Panc1 (cell line): ENCODE data around the gene NARF. TPM values are rescaled to one million over a fixed set of nuclear protein-coding genes. Genes with fewer than 3 reads are reported as not detected.

Source experiments
- ATAC-seq: fragments of 200-7000 bp; cut with Tn5 transposase; 2 replicates; pipeline ENCODE4 v1.9.1; 2020; ENCODE audit warnings: mild to moderate bottlenecking, moderate library complexity
- BruUV-seq: library from RNA; stranded (reverse); fragments of 400-500 nt; replicated peaks from 2 replicates; lab custom pipeline; 2021; lab: Mats Ljungman, UMichigan
- CTCF ChIA-PET: fragments of 300-600 bp; sonication (Branson Sonifier 250); formaldehyde crosslinking; loops from one replicate; lab custom pipeline; 2022; ENCODE audit warnings: antibody characterized with exemption; lab: Charles Lee
- POLR2A ChIA-PET: fragments of 300-600 bp; sonication (Branson Sonifier 250); formaldehyde crosslinking; loops from one replicate; lab custom pipeline; 2022; ENCODE audit warnings: antibody characterized with exemption; lab: Charles Lee
- DNase-seq: peaks from one replicate; pipeline ENCODE4 v3.0.0-alpha.2; 2010; ENCODE audit warnings: low read depth, low spot score
- H3K27ac ChIP-seq: 2 replicates; pipeline ENCODE4 v1.5.1; 2011; ENCODE audit warnings: mild to moderate bottlenecking, low read length, inconsistent platforms
- H3K27me3 ChIP-seq: fragments of 200-500 bp; sonication (Bioruptor generic); 2 replicates; pipeline ENCODE4 v1.6.0; 2014; ENCODE audit warnings: low read length, inconsistent platforms; ENCODE audit not compliant: control insufficient read depth, insufficient read depth
- H3K36me3 ChIP-seq: fragments of 200-500 bp; sonication (Bioruptor generic); 2 replicates; pipeline ENCODE4 v1.5.1; 2014; ENCODE audit warnings: inconsistent platforms, mild to moderate bottlenecking, low read length, moderate library complexity; ENCODE audit not compliant: control insufficient read depth, insufficient read depth
- H3K4me1 ChIP-seq: 2 replicates; pipeline ENCODE4 v1.5.1; 2011; ENCODE audit warnings: inconsistent platforms, mild to moderate bottlenecking, low read length, moderate library complexity; ENCODE audit not compliant: control insufficient read depth, insufficient read depth
- H3K4me3 ChIP-seq, 2 experiments: 2 replicates each; pipeline ENCODE4 v1.5.1; 2011 to 2012; ENCODE audit warnings: low read depth in 2 of 2, low read length in 2 of 2, mild to moderate bottlenecking in 2 of 2, inconsistent platforms in 1 of 2, moderate library complexity in 1 of 2
- H3K9me3 ChIP-seq: fragments of 200-500 bp; sonication (Bioruptor generic); 2 replicates; pipeline ENCODE4 v1.5.1; 2014; ENCODE audit warnings: low read depth, mild to moderate bottlenecking, inconsistent platforms, low read length, moderate library complexity; ENCODE audit not compliant: control insufficient read depth, insufficient read depth
- POLR2AphosphoS5 ChIP-seq: IDR thresholded peaks from 2 replicates; pipeline ENCODE4 v1.6.1; 2012; ENCODE audit warnings: mild to moderate bottlenecking, low read depth, low read length, moderate library complexity
- SIN3A ChIP-seq: IDR thresholded peaks from 2 replicates; pipeline ENCODE4 v1.6.1; 2012; ENCODE audit warnings: low read depth, mild to moderate bottlenecking, low read length, moderate library complexity, borderline replicate concordance; ENCODE audit not compliant: insufficient read depth
- TCF7L2 ChIP-seq: IDR thresholded peaks from 2 replicates; pipeline ENCODE4 v1.6.1; 2011; ENCODE audit warnings: mild to moderate bottlenecking, low read depth, low read length, inconsistent platforms
- in situ Hi-C: cut with HindIII; loops from 2 replicates; pipeline ENCODE4 v1.10.0; 2016; ENCODE audit warnings: low sequenced_read_pairs, low pct_unique_long_range_greater_than_20kb
- intact Hi-C: fragments of 100-400 bp; cut with micrococcal nuclease; formaldehyde crosslinking; loops from one replicate; pipeline ENCODE4 v1.10.0; 2022; ENCODE audit not compliant: unreplicated experiment
- total RNA-seq: library from RNA; stranded (reverse); gene quantifications from one replicate; pipeline ENCODE4 v1.2.1, GENCODE V29; 2021; ENCODE audit not compliant: unreplicated experiment
- TF ChIP-seq, protein P1 (sequence below), 2 experiments: IDR thresholded peaks; 2 replicates each; pipeline ENCODE4 v1.6.1; 2011 to 2012; ENCODE audit warnings: low read depth in 2 of 2, control low read depth in 1 of 2, low read length in 1 of 2, mild to moderate bottlenecking in 1 of 2, moderate library complexity in 1 of 2; ENCODE audit not compliant: insufficient read depth in 1 of 2
- TF ChIP-seq, protein P2 (sequence below): fragments of 450-650 bp; IDR thresholded peaks from 2 replicates; pipeline ENCODE4 v1.5.1; 2017; ENCODE audit warnings: mild to moderate bottlenecking

NARF gene
- total RNA-seq, 1 experiment from 2014 or later: 60.9 TPM

DNA sequence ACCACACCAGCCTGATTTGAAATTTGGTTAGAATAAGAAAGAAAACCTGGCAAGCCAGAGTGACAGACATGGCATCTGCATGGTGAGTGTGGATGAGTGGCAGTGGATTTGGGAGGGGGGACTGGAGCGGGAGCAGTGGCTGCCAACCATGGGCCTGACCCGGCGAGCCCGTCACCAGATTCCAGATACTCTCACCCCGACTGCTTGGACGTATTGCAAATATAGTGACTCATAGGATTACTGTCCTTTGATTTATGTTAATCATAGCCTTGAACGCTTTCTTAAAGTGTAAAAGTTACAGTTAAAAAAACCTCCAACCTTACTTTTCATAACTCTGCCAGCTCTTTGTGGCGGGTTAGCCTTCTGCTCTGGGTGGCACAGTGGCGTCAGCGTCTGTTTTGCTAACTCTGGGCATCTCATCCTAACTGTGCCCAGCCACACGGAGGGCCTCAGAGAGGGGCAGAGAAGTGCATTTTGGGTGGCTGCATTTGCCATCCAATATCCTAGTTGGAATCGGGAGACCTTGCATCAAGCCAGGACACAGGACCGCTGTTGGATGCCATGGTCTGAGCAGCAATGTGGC, 34.2 kb downstream of the NARF start:
- TF ChIP-seq POLR2AphosphoS5 (no peak), TCF7L2 (no peak)
- TF ChIP-seq, protein P1, sequence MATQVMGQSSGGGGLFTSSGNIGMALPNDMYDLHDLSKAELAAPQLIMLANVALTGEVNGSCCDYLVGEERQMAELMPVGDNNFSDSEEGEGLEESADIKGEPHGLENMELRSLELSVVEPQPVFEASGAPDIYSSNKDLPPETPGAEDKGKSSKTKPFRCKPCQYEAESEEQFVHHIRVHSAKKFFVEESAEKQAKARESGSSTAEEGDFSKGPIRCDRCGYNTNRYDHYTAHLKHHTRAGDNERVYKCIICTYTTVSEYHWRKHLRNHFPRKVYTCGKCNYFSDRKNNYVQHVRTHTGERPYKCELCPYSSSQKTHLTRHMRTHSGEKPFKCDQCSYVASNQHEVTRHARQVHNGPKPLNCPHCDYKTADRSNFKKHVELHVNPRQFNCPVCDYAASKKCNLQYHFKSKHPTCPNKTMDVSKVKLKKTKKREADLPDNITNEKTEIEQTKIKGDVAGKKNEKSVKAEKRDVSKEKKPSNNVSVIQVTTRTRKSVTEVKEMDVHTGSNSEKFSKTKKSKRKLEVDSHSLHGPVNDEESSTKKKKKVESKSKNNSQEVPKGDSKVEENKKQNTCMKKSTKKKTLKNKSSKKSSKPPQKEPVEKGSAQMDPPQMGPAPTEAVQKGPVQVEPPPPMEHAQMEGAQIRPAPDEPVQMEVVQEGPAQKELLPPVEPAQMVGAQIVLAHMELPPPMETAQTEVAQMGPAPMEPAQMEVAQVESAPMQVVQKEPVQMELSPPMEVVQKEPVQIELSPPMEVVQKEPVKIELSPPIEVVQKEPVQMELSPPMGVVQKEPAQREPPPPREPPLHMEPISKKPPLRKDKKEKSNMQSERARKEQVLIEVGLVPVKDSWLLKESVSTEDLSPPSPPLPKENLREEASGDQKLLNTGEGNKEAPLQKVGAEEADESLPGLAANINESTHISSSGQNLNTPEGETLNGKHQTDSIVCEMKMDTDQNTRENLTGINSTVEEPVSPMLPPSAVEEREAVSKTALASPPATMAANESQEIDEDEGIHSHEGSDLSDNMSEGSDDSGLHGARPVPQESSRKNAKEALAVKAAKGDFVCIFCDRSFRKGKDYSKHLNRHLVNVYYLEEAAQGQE (IDR thresholded peaks at IDR 0.05; ENCODE audit: insufficient read depth in 1 of 2, low read depth in 2 of 2, low read length in 1 of 2): no peak
- in situ Hi-C loops (no loop called here), intact Hi-C loops (no loop called here)
- Histone ChIP-seq H3K4me3 (no peak overlapping the region), H3K4me1 (peaks cover 29% of the 10 kb centered on the region), H3K36me3 (no peaks in the 10 kb centered on the region), H3K27ac (peak overlapping the region; percentile 82), H3K9me3 (no peaks in the 10 kb centered on the region), H3K27me3 (no peaks in the 10 kb centered on the region)
- CTCF ChIA-PET: interaction anchor here (0.6 kb wide), 1 partner anchor 134 kb away, joined by 4 read pairs; no protein-coding TSS in a partner anchor
- no peak for DNase-seq
- no peak for ATAC-seq
- POLR2A ChIA-PET: interaction anchor here (0.6 kb wide), 3 partner anchors 13 to 26 kb away, joined by 3 to 5 read pairs (median 4); partner anchors contain the start of gene FOXK2
- no TSS peak for BruUV-seq

DNA sequence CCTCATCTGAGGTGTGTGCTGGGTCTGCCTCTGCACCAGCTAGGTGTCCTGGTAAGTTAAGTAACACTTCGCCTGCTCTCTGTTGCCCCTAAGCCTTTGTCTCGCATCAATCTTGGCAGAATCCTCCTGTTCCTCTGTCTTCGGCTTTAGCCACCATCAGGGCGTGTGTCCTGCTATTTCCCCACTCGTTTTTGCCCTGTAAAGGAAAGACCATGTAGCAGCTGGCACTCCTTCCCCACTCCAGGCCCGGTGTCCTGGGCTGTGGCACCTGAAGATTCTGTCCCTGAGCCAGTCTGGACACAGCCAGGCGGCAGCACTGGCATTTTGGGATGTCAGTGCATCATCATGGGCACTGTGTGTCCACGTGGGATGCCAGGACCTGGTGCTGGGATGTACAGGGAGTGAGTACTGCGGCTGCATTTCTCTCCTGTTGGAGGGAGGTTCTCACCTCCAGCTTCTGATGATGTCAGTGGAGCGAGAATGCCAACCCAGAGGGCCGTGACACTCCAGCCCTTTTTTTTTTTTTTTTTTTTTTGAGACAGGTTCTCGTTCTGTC, 34.8 kb downstream of the NARF start:
- H3K4me1 ChIP-seq: peaks cover 32% of the 10 kb centered on the region
- peak overlapping the region; percentile 82; the same call in 1 of the 2 replicates for H3K27ac ChIP-seq
- H3K27me3 ChIP-seq: no peaks in the 10 kb centered on the region
- intact Hi-C loops (no loop called here), in situ Hi-C loops (no loop called here)
- CTCF ChIA-PET: interaction anchor here (0.6 to 1.5 kb wide), 3 partner anchors 14 to 134 kb away, joined by 4 to 10 read pairs (median 4); no protein-coding TSS in a partner anchor
- TF ChIP-seq SIN3A: no peak
- TF ChIP-seq, protein P2, sequence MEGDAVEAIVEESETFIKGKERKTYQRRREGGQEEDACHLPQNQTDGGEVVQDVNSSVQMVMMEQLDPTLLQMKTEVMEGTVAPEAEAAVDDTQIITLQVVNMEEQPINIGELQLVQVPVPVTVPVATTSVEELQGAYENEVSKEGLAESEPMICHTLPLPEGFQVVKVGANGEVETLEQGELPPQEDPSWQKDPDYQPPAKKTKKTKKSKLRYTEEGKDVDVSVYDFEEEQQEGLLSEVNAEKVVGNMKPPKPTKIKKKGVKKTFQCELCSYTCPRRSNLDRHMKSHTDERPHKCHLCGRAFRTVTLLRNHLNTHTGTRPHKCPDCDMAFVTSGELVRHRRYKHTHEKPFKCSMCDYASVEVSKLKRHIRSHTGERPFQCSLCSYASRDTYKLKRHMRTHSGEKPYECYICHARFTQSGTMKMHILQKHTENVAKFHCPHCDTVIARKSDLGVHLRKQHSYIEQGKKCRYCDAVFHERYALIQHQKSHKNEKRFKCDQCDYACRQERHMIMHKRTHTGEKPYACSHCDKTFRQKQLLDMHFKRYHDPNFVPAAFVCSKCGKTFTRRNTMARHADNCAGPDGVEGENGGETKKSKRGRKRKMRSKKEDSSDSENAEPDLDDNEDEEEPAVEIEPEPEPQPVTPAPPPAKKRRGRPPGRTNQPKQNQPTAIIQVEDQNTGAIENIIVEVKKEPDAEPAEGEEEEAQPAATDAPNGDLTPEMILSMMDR: no peak
- no peak for TF ChIP-seq TCF7L2
- no peak for TF ChIP-seq POLR2AphosphoS5
- TF ChIP-seq, protein P1 (IDR thresholded peaks at IDR 0.05; ENCODE audit: insufficient read depth in 1 of 2, low read depth in 2 of 2, low read length in 1 of 2): no peak
- no TSS peak for BruUV-seq
- H3K36me3 ChIP-seq: no peaks in the 10 kb centered on the region
- H3K9me3 ChIP-seq: no peaks in the 10 kb centered on the region
- POLR2A ChIA-PET: interaction anchor here (0.6 kb wide), 2 partner anchors 21 to 26 kb away, joined by 3 to 4 read pairs; partner anchors contain the start of gene FOXK2
- H3K4me3 ChIP-seq: no peak overlapping the region
- DNase-seq (no peak), ATAC-seq (no peak)
